Measurements from ENCODE around the gene GATC. TPM values are rescaled to one million over a fixed set of nuclear protein-coding genes. Genes with fewer than 3 reads are reported as not detected.

Gene GATC
- total RNA-seq (2014; rRNA removed; shearing (Covaris generic)): 19.8 and 22.3 TPM in 2 replicates

- DNase-seq (ENCODE audit: low spot score): peak; percentile 64
These were observed at the start of gene GATC, which contains the start of gene TRIAP1 for GRCh38 chr12:120445911-120446843. TSS of gene GATC (plus strand) at chr12:120446444. CDS start at chr12:120446481, 37 bp downstream. TSS of gene TRIAP1 (minus strand) at chr12:120446384. CDS start at chr12:120446372, 12 bp downstream.

DNA sequence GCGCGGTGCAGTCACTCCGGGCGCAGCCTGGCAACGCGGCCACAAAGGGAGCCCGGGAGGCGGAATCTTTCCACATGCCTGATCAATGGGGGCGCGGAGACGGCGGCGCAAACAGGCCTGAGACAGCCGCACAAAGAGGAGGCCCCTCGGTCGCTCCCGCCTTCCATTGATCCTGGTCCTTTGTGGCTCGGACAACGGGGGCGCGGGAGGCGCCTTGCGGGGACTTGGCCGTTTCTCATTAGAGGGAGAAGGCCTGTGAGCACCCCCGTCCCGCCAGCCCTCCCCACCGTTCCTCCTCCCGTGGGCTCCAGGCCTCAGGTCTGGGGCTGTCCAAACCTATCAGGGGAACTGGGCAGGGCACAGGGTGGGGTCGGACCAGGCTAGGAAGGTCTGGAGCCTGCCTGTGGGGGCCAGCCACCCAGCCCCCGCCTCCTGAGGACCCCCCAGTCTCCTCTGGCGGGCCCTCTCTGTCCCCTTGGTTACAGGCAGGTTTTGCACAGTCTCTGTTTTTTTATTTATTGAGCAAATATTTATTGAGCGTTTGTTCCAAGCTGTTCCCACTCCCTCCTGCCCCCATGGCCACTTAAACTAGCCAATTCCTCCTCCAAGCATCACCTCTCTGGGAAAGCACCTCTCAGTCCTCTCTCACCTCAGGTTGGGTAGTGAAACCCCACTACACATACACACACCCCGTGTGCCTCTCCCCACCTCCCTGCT, 48.3 kb upstream of the GATC start:
- no peak for DNase-seq (ENCODE audit: low spot score)

DNA sequence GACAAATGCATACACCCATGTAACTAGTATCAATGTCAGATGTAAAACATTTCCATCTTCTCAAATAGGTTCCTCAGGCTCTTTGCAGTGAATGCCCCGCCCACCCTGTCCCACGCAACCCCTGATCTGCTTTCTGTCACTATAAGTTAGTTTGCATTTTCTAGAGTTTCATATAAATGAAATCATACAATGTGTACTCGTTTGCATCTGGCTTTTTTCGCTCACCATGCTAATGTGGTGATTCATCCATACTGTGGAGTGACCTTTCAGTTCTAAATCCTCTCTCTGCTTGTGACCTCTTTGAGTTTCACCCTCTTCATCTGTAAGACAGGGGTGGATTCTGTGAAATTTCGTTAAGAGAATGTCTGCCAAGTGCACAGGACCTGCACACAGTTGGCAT, 46.7 kb upstream of the GATC start:
- peak; percentile 20 for DNase-seq (ENCODE audit: low spot score)

- DNase-seq (ENCODE audit: low spot score): no peak
These were observed 44.0 kb upstream of the GATC start for GRCh38 chr12:120402217-120402616.

GRCh38 chr12:120403869-120404268, 42.4 kb upstream of the GATC start:
- DNase-seq (ENCODE audit: low spot score): no peak

- DNase-seq (ENCODE audit: low spot score): no peak
These were observed 42.0 kb upstream of the GATC start for GRCh38 chr12:120404271-120404670.

- no peak for DNase-seq (ENCODE audit: low spot score)
These were observed 40.2 kb upstream of the GATC start for GRCh38 chr12:120406069-120406468.

DNA sequence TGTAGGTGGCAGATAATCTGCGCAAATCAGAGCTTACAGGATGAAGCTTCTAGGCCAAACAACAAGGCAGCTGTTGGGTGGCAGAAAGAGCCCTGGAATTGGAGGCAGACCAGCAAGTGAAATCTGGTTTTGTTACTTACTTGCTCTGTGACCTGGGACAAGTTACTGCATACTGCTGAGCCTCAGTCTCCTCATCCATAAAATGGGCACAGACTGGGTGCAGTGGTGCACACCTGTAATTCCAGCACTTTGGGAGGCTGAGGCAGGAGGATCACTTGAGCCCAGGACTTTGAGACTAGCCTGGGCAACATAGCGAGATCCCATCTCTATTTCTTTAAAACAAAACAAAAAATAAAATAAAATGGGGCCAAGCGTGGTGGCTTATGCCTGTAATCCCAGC, 39.7 kb upstream of the GATC start:
- no peak for DNase-seq (ENCODE audit: low spot score)

DNA sequence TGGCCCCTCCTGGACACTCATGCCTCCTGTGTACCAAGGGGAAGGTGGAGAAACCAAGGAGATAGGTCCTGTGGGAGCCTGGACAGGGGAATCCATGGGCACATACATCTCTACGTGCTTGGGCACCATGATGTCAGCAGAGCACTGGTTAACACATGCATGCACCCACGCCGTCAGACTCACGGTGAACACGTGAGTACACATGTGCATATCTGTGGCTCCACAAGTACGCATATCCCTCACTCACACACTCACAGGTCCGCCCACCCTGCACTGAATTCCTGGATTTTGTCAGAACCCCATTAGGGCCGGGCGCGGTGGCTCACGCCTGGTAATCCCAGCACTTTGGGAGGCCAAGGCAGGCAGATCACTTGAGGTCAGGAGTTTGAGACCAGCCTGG, 37.5 kb upstream of the GATC start:
- DNase-seq (ENCODE audit: low spot score): no peak

- no peak for DNase-seq (ENCODE audit: low spot score)
These were observed 33.8 kb upstream of the GATC start for GRCh38 chr12:120412421-120412820.

GRCh38 chr12:120413901-120414695, 32.1 kb upstream of the GATC start:
- no peak for DNase-seq (ENCODE audit: low spot score)

DNA sequence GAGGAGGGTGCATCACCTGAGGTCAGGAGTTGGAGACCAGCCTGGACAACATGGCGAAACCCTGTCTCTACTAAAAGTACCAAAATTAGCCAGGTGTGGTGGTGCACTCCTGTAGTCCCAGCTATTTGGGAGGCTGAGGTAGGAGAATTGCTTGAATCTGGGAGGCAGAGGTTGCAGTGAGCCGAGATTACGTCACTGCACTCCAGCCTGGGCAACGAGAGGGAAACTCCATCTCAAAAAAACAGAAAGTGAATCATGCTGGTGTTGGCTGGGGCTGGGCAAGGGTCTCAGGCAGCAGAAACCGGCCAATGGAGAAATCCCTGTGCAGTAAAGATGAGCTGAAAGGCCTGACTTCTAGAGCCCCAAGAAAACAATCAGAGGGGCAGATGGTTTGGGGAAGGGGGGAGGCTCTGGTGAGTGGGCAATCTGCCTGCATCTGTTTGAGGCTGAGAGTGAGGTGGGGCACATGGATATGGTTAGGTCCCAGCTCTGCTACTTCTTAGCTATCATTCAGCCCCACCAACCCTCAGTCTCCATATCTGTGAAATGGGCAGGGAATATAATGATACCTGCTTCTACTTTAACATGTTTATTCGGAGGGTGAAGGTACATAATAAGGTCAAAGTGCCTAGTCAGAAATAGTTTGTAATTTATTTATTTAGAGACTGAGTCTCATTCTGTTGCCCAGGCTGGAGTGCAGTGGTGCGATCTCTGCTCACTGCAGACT, 29.6 kb upstream of the GATC start:
- DNase-seq (ENCODE audit: low spot score): no peak

GRCh38 chr12:120417917-120418580, 28.2 kb upstream of the GATC start:
- no peak for DNase-seq (ENCODE audit: low spot score)

- DNase-seq (ENCODE audit: low spot score): no peak
These were observed 24.5 kb upstream of the GATC start for GRCh38 chr12:120421701-120422100.

DNA sequence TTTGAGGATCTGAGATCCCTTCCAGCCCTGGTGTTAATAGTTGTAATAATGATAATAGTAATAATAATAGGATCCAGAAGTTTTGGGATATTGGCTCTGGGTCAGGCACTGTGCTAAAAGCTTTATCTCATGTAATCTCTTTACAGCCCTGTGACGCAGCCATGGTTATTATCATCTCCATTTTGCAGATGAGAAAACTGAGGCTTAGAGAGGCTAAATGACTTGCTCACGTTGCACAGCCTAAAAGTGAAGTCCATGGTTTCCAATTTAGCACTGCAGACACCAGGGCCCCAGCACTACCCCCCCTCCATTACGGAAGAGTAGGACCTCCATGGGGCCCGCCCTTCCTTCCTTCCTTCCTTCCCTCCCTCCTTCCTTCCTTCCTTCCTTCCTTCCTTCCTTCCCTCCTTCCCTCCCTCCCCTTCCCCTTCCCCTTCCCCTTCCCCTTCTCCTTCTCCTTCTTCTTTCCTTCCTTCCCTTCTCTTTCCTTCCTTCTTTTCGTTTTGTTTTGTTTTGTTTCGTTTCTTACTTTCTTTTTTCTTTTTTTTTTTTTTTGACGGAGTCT, 23.3 kb upstream of the GATC start:
- no peak for DNase-seq (ENCODE audit: low spot score)

DNA sequence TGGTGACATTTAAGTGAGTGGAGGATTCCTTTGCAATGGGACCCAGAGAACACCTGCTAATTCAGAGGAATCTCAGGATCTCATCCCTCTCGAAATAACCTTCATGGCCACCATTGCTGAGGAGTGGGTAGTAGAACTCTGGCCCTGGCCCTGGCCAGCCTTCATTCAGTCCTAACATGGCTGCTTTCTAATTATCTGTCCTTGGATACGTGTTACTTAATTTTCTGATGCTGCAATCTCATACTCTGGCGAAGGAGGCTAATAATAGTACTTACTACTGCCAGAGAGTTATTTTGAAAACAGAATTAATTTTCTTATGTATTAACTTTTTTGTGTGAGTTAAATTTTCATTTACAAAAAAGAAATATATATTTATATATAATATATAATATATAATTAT, 20.4 kb upstream of the GATC start:
- no peak for DNase-seq (ENCODE audit: low spot score)

DNA sequence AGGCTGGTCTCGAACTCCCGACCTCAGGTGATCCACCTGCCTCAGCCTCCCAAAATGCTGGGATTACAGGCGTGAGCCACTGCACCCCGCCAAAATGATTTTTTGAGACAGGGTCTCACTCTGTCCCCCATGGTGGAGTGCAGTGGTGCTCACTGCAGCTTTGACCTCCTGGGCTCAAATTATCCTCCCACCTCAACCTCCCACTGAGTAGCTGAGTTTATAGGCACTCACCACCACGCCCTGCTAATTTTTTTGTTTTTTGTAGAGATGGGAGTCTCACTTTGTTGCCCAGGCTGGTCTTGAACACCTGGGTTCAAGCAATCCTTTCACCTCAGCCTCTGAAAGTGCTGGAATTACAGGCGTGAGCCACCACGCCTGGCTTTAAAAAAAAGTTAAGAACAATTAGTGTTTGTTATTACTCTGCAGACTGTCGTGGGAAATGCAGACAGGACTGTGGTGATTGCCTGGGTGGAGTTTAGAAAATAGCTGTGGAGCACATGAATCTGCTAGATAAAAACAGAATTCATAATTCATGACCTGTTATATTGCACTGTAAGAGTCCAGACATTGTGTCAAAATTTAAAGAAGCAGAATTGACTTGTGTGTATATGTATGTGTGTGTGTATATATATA, 17.5 kb upstream of the GATC start:
- DNase-seq (ENCODE audit: low spot score): no peak

DNA sequence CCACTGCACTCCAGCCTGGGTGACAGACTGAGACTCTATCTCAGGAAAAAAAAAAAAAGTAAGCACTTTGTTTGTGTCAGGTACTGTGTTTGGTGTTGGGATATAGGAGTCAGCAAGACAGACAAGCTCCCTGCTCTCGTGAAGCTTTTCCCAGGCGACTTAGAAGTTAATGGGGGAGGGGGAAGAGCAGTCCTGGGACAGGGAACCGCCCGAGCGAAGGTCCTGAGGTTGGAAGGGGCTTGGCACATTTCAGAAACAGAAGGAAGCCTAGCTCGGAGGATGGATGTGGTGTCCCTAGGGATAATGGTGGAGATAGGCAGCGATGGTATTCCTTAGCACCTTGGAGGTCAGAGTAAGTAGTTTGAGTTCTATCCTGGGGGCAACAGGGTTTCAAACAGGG, 16.9 kb upstream of the GATC start:
- DNase-seq (ENCODE audit: low spot score): no peak

GRCh38 chr12:120432772-120433525, 13.3 kb upstream of the GATC start:
- no peak for DNase-seq (ENCODE audit: low spot score)

Measured in A172 (cell line).